Measurements from ENCODE around the gene MGAT5.

Gene MGAT5

DNA sequence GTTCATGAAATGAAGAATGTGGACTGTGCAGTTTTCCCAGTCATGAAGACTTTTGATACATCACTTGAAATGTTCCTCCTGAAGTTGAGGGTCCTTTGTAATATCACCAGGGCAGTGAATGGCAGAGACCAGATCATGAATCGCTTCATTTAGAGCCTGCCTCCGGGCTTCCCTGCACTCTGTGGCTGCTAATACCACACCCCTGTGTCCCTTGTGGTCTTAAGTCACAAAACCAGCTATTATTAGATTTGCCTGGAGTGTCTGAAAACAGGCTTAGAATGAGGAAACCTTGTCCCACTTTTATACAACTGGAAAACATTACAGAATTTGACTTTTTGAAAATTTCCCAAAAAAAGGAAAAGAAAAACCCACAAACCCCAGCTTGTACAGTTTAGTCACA, 147.9 kb downstream of the MGAT5 start:
- intact Hi-C loops (cut with DNase I): no loop called here
- no peak for DNase-seq

DNA sequence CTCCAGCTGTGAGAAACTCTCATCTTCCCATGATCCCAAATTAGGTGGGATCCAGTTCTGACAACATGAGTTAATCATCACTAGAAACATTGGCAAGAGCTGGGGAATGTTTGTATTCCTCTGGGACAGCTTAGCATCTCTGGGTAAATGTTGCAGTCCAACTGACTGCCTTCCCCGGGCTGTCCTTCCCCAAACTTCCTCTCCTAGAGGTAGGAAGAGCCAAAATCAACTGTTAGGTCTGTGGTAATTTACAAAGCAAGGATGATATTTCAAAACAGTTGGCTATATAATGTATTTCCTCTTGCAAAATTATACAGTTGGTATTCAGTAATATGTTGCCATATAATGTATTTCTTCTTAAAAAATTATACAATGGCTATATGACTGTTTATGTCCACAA, 148.5 kb downstream of the MGAT5 start:
- DNase-seq: no peak
- intact Hi-C loops (cut with DNase I): no loop called here

DNA sequence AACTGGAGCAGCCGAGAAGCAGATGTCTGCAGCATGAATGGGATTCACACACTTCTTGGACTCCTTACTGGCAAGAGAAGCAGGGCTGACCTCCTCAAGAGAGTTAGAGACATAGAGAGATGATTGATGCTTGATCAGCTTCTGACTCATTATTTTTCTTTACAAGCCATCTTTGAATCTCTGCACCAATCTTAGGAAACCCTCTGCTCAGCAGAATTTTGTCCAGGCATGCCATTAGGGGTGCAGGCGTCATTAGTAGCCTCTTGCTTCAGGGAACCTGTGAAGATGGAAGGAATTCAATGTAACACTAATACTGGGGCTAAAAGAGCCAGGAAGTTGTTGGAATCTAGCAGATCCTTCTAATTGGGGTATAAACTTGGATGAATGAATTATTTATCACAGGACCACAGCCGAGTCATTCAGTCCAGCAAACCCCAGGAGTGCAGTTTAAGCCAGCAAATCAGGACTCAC, 151.8 kb downstream of the MGAT5 start:
- no peak for DNase-seq
- intact Hi-C loops (cut with DNase I): loop anchor here (5.0 kb wide), 1 partner anchor 33 kb away; no protein-coding TSS in a partner anchor

DNA sequence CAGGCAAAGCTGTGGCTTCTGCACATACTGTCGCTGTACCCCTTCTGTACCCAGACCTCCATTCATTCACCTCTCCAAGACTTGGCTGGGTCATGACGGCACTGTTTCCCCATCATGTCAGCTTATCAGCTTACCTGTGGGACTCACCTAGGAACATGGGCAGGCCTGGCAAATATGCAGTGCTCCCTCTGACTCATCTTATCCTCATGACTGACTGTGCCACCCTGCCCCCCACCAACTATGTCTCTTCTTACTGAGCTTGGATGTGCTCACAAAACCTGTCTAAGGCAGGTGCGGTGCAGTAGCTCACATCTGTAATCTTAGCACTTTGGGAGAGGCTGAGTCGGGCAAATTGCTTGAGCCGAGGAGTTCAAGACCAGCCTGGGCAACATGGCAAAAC, 152.4 kb downstream of the MGAT5 start:
- intact Hi-C loops (cut with DNase I): loop anchor here (5.0 kb wide), 1 partner anchor 34 kb away; no protein-coding TSS in a partner anchor
- DNase-seq: peak in 41 of 42 donors; percentile 5 to 76 (median 52)

DNA sequence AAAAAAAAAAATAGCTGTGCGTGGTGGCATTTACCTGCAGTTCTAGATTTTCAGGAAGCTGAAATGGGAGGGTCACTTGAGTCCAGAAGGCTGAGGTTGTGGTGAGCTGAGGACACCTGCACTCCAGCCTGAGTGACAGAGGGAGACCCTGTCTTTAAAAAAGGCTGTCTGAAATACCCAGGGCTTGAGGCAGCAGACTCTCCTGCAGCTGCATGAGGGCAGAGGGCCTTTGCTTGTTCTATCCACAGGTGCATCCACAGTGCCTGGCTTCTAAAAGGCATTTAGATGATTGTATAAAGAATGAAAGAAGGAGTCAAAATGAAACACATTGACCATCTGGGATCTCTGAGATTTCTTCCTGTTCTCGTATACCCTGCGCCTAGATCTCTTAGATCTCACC, 152.9 kb downstream of the MGAT5 start:
- DNase-seq: no peak
- intact Hi-C loops (cut with DNase I): loop anchor here (5.0 kb wide), 1 partner anchor 34 kb away; no protein-coding TSS in a partner anchor

DNA sequence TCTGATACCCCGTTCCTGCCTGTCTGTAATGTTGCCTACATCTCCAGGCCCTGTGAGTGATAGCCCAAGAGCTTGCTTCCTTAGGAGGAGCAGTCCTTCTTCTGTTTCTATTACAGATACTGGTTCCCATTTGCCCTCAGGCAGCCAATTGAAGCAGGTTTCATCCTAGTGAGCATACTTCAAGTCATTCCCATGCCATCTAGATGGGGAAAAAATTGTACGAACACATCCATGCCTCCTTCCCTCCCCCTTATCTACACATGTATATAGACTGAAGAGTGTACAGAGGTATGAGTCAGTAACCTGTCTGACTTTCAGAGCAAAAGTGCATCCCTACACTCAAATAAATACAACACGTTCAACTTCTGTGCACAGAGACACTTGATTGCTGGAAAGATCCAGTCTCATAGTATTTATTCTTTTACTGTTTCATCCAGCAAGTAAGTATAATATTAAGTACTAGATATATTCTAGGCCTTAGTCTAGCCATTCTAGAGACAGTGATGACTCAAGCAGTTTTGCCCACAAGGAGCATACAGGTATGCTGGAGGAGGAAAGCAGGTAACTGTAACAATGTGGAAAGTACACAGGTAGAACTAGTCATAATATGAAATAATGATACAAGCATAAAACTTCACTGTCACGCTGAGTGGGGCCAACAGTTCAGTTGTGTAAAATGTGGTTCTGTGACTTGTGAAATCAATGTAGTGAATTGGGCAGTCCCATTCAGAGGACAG, 153.4 kb downstream of the MGAT5 start:
- no peak for DNase-seq
- intact Hi-C loops (cut with DNase I): loop anchor here (5.0 kb wide), 1 partner anchor 35 kb away; no protein-coding TSS in a partner anchor

DNA sequence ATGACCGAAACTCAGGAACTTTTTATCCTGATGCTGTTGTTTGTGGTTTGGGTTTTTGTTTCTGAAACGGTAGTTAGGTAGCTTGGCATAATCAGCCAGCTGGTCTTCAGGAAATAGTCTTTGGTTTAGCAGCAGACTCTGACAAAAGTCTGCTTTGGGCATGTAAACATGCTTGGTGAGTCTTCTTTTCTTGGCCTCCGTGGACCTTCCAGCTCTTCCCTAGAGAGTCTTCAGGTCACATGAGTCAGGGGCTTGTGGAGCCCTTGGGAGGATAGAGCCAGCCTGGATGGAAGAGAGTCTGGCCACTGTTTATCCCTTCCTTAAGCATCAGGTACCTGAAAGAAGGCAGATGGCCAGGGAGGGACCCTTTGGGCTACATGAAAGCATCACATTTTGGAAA, 154.5 kb downstream of the MGAT5 start:
- DNase-seq: no peak
- intact Hi-C loops (cut with DNase I): loop anchor here (5.0 kb wide), 1 partner anchor 36 kb away; no protein-coding TSS in a partner anchor

DNA sequence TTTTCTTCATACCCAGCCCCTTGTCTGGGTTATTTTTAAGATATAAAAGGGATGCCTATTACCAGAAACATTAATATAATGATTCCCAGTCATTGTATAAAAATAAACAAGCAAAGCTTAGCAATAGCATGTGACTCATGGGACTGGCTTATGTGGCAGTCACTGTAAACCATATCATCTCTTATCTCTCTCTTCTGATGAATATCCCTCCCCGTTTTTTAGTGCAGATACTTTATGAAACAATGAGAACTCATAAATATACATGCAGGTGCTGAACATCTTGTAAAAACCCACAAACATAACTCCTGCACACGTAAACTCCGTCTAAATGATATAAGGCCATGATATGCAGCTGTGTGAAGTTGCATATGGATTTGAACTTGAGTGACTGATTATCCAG, 154.9 kb downstream of the MGAT5 start:
- DNase-seq: no peak
- intact Hi-C loops (cut with DNase I): loop anchor here (5.0 kb wide), 1 partner anchor 36 kb away; no protein-coding TSS in a partner anchor

DNA sequence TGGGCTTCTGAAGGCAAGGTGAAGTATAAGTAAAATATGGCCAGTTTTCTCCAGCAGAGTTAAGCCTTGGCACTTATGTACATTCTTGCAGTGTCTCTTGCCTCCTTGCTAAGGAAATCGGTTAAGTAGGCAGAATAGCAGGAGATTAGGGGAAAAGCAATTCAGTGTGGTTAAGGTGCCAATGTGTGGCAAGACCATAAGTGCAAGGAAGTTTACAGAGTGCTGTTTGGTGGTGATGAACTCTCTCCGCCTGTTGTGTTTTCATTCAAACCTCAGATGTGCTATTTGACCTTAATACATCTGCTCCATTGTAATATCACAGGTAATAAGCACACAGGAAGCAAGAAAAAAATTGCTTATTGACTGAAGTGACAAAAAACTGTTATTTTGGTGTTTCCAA, 156.1 kb downstream of the MGAT5 start:
- intact Hi-C loops (cut with DNase I): loop anchor here (10.0 kb wide), 1 partner anchor 525 kb away; no protein-coding TSS in a partner anchor
- no peak for DNase-seq

DNA sequence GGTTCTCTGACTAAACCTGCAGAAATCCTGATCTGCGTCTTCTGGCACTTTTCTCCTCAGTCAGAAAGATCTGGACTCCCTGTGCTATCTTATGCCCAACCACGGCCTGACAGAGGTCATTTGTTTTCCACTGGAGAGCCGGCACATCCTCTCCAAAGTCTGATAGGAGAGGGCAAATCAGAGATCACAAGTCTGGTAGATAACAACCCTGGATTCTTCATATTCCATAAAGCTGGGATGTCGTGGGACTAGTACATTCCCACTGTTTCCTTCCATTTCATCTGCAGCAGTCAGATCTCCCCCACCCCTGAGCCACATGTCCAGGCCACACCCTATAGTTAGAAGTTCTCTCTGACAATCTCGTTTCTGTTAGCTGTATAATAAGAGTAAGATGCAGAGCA, 157.0 kb downstream of the MGAT5 start:
- peak in 16 of 42 donors; percentile 4 to 62 (median 26) for DNase-seq
- intact Hi-C loops (cut with DNase I): loop anchor here (10.0 kb wide), 1 partner anchor 526 kb away; no protein-coding TSS in a partner anchor

DNA sequence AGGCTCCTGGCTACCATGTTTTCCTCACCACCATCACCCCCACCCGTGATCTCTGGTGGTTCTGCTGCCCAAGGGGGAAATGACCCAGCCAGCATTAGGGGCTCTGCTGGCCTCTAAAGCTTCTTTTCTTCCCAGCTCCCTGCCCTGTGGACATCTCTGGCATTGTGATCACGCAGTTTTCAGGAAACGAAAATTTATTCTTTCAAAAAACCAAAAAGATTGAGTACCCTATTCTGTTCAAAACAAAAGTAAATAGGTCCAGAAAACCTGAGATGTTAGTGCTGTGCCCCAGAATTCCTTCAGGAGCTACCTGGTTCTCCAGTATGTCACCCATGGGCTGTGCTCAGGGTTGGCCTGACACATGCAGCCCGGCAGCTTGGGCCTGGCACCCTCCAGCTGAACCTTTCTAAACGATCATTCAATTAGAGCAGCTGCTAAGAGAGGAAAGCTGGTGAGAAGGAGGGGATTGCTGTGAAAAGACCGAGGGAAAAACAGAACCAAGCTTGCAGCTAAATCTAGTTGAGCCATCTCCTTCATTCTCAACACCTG, 157.5 kb downstream of the MGAT5 start:
- DNase-seq: peak in 23 of 42 donors; percentile 9 to 51 (median 34)
- intact Hi-C loops (cut with DNase I): loop anchor here (10.0 kb wide), 1 partner anchor 527 kb away; no protein-coding TSS in a partner anchor

DNA sequence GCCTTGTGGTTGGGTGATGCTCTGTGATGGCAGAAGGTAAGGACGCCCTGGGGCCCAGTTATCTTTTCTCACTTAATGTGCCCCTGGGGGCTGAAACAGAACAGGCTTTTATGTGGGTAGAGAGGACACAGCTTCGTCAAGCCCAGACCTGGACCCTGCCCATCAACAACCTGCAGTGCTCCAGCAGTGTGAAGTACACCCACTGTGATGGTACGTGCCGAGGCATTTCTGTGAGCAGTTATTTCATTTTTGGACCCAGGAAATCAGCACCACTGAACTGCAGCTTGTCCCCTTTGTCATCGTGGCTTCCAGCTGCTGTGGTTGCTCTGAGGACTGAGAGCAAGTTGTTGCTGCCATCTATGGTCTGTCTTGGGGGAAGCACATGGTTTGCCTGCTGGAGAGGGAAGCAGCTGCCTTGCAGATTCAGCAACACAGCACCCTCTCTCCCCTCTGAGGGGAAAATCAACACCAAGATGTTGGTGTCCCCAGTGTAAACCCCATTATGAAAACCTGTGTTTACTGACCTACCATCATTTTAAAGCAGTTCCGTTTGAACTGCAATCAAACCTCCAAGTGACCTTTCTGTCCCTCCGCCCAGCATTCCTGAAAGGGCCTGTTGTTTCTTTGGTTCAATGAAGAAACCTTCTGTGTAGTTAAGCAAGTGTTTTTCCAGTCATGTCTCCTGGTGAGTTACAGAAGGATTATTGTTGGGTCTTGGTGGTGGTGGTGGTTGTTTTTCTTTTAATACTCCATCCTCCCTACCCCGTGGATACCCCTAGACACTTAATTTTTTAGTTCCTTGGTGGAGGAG, 158.2 kb downstream of the MGAT5 start:
- intact Hi-C loops (cut with DNase I): loop anchor here (2.0 to 10.0 kb wide), 2 partner anchors 293 to 527 kb away; no protein-coding TSS in a partner anchor
- DNase-seq: peak; percentile 65 to 96 (median 89)

DNA sequence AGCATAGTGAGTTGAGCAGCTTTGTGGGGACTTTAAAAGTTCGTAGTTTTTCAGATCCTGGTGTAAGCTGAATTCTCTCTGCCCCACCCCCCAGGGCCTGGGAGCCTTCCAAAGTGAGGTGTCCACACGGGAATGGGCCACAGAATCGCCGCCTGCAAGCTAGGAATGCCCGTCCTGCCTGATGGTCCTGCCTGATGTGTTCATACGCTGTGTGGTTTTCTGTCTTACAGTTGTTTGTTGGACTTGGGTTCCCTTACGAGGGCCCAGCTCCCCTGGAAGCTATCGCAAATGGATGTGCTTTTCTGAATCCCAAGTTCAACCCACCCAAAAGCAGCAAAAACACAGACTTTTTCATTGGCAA, 158.7 kb downstream of the MGAT5 start:
- peak in 37 of 42 donors; percentile 18 to 76 (median 50) for DNase-seq

DNA sequence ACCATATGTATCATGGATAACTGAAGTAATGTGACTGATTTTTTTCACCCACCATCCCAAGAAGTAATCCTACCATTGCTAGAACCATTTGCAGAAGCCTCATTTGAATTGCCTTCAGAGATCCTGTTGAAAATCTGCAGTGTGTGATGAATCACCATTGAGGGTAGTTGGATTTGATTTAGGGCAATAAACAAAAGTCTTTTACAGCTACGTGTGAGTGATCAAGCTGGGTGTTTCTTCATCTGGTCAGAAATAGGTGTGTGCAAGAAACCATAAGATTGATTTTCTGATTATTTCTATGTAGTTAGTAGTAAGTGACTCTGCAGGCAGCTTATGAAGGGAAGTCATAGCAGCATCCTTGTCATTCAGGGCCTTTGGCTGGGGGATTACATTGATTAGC, 159.6 kb downstream of the MGAT5 start:
- intact Hi-C loops (cut with DNase I): loop anchor here (2.0 to 10.0 kb wide), 2 partner anchors 295 to 529 kb away; no protein-coding TSS in a partner anchor

More for the DNA sequence above, 158.7 kb downstream of the MGAT5 start:
- intact Hi-C loops (cut with DNase I): loop anchor here (2.0 to 10.0 kb wide), 2 partner anchors 294 to 528 kb away; no protein-coding TSS in a partner anchor

DNA sequence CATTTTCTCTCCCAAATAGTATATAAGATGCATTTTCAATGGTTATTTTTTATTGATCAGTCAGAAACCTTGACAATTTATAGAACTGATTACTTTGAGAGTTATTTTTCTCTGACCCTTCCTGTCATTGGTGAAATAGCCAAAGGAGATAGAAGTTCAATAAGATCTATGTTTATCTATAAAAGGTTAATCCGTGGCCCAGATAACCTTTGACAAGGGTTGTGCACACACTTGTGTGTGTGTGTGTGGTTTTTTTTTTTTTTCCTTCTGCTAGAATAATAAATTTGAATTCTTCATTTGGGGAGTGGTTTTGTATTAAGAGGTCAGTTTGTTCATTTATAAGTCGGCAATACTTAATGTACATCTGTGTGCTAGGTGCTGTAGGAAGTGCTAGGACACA, 160.0 kb downstream of the MGAT5 start:
- intact Hi-C loops (cut with DNase I): loop anchor here (2.0 to 10.0 kb wide), 2 partner anchors 295 to 529 kb away; no protein-coding TSS in a partner anchor
- DNase-seq: no peak

More for the DNA sequence above, 159.6 kb downstream of the MGAT5 start:
- peak in 1 of 42 donors; percentile 21 for DNase-seq

DNA sequence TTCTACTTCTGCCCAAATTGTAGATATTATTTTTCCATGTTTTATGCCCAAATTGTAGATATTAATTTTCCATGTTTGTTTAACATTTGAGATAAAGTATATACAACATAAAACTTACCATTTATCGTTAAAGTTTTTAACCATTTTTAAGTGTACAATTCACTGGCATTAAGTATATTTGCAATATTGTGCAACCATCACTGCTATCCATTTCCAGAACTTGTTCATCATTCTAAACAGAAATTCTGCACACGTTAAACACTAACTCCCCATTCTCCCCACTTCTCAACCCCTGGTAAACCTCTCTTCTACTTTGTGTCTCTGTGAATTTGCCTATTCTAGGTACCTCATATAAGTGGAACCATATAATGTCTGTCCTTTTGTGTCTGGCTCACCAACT, 162.1 kb downstream of the MGAT5 start:
- intact Hi-C loops (cut with DNase I): loop anchor here (10.0 kb wide), 1 partner anchor 531 kb away; no protein-coding TSS in a partner anchor
- no peak for DNase-seq

DNA sequence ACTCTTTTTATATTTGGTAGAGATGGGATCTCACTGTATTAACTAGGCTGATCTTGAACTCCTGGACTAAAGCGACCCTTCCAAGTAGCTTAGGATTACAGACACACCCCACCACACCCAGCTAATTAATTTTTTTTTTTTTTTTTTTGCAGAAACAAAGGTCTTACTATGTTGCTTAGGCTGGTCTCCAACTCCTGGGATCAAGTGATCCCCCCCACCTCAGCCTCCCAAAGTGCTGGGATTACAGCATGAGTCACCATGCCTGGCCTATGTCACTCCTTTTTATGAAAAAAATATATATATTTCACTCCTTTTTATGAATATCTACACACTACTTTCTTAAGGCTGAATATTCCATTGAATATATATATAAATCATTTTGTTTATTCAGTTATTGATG, 162.8 kb downstream of the MGAT5 start:
- no peak for DNase-seq
- intact Hi-C loops (cut with DNase I): loop anchor here (10.0 kb wide), 1 partner anchor 532 kb away; no protein-coding TSS in a partner anchor

DNA sequence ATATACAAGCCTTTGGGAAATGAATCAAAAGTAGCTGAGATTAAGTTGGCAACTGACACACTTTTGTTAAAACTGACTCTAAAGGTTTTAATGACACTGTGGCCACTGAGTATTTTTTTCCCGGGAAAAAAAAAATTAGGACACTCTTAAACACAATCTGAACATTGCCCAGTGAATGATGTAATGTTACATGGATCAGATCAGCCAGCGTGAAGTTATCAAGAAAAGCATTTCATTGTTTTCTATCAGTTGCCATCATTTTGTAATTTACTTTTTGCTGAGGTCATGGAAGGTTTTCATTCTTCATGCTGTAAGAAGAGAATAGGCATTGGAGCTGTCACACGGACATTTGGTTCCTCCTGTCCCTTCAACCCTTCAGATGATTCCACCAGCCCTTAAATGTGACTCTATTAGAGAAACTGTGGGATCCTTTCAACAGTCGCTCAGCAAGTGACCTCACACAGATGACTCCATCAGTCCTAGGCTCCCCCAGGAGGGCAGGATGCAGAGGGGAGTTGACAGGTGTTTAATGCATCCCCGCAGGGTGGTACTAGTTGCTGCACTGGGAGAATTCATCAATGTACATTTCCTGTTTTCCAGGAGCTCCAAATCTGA, 164.2 kb downstream of the MGAT5 start:
- intact Hi-C loops (cut with DNase I): loop anchor here (10.0 kb wide), 1 partner anchor 533 kb away; no protein-coding TSS in a partner anchor
- no peak for DNase-seq
